GM10266 (cell line): Measurements from ENCODE around the gene CYP8B1.
"Not testable (repeated sequence)": the region's sequence is repeated elsewhere in the genome, so short reads cannot be mapped to it uniquely, and the experiment has no call there.

Experiments used
- DNase-seq: peaks from one replicate; pipeline ENCODE4 v3.0.0; 2012; ENCODE audit errors: extremely low spot score
- TF ChIP-seq, protein P1 (sequence below): IDR thresholded peaks from 2 replicates; pipeline ENCODE4 v1.5.1; 2012; ENCODE audit warnings: mild to moderate bottlenecking, low read depth; ENCODE audit not compliant: control insufficient read depth, insufficient read depth; ENCODE audit errors: missing control alignments

Gene CYP8B1

DNA sequence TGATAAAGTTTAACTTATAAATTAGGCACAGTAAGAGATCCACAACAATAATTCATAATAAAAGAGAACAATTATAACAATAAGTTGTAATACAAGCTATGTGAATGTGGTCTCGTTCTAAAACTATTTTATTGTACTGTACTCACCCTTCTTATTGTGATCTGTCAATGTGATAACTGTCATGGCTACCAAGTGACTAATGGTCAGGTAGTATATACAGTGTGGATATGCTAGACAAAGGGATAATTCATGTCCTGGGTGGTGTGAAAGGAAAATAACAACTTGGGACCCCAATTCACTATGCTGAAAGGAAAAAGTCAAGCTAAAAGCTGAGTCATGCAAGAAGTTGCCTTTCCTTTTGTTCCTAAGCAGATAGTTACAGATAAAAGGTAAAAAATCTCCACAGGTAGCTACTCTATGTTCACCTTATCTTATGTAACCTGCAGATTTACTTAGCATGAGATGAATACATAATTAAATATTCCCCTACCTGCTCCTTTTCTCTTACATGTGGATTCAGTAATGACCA, 10.7 kb upstream of the CYP8B1 start:
- TF ChIP-seq, protein P1, sequence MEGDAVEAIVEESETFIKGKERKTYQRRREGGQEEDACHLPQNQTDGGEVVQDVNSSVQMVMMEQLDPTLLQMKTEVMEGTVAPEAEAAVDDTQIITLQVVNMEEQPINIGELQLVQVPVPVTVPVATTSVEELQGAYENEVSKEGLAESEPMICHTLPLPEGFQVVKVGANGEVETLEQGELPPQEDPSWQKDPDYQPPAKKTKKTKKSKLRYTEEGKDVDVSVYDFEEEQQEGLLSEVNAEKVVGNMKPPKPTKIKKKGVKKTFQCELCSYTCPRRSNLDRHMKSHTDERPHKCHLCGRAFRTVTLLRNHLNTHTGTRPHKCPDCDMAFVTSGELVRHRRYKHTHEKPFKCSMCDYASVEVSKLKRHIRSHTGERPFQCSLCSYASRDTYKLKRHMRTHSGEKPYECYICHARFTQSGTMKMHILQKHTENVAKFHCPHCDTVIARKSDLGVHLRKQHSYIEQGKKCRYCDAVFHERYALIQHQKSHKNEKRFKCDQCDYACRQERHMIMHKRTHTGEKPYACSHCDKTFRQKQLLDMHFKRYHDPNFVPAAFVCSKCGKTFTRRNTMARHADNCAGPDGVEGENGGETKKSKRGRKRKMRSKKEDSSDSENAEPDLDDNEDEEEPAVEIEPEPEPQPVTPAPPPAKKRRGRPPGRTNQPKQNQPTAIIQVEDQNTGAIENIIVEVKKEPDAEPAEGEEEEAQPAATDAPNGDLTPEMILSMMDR = no peak
- no peak for DNase-seq

DNA sequence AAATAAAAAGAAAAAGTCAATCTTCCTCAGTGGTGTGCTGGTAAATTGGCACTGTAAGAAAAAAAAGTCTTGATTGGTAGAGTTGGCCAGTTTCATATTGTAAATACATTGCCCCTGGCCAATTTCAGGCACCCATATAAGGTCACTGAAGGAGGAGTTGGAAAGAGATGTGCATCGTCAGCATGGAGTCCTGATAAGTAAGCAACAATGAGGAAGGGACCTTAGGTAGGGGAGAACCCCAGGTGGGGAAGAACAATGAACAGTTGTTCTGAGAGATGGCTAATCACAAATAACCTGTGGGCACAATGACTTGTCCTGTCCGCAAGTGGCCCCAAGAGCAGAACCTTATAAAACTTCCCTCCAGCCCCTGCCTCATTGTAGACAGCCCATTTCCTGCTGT, 8.6 kb upstream of the CYP8B1 start:
- DNase-seq = no peak
- TF ChIP-seq, protein P1 = no peak

DNA sequence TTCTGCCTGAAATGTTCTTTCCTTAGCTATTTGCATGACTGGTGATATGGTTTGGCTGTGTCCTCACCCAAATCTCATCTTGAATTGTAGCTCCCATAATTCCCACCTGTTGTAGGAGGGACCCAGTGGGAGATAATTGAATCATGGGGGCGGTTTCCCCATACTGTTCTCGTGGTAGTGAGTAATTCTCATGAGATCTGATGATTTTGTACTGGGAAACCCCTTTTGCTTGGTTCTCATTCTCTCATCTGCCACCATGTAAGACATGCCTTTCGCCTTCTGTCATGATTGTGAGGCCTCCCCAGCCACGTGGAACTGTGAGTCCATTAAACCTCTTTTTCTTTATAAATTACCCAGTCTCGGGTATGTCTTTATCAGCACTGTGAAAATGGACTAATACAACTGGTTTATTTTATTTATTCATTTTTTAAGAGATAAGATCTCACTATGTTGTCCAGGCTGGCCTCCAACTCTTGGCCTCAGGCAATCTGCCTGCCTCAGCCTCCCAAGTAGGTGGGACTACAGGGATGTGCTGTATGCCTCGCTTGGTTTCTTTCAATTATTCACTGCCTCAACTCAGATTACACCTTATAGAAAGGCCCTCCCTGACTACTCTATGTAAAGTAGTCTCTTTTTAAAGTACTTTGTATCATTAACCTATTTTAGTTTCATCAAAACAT, 7.7 kb upstream of the CYP8B1 start:
- not testable (repeated sequence) for DNase-seq

DNA sequence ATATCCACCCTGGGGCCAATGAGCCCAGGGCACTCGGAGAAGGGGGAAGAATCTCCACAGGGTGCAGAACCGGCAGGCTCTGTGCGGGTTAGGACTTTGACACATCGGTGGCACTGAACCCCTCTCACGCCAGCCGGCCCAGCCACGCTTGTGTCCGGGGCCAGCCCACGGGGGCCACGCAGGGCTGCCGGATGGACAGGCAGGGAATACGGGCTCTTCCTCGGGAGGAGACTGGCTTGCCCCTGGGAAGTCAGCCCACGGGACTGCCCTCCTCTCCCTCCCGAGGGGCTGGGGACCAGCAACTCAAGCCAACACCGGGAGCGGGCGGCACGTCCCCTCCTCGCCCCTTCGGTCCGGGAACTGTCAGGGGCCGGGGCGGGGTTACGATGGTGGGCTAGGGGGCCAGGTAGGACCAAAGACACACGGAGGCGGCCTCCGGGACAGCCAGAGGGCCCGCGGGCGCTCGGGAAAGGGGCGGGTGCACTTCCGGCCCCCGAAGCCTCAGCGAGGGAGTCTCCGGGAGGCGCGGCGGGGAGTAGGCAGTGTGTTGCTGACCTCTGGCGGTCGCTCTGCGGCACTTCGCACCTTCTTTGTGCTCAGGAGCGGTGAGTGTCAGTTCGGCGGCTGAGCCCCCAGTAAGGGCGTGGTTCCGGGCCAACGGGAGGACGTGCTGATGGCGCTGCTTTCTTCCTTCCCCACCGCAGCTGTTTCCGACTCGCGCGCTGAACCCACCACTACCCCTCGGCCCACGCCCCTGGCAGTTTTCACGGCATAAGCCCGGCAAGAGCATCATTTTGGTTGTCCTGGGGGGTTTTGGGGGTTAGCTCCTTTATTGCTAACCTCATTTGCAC, 5.1 kb upstream of the CYP8B1 start:
- TF ChIP-seq, protein P1 = peak; percentile 97

DNA sequence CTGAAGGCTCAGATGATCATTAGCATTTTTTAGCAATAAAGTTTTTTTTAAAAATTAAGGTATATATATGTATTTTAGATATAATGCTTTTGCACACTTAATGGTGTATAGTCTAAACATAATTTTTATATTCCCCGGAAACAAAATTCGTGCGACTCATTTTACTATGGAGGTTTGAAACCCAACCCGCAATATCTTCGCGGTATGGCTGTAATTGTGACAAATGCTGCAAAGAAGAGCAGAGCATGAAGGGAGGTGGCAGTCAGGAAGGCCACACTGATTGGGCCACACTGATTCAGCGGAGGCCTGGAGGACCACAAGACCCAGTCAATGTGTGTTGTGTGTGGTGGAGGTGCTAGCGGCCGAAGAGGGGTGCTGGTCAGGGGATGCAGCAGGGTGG, 4.5 kb upstream of the CYP8B1 start:
- TF ChIP-seq, protein P1 = no peak

More for the DNA sequence above, 5.1 kb upstream of the CYP8B1 start:
- peak; percentile 87 for DNase-seq

DNA sequence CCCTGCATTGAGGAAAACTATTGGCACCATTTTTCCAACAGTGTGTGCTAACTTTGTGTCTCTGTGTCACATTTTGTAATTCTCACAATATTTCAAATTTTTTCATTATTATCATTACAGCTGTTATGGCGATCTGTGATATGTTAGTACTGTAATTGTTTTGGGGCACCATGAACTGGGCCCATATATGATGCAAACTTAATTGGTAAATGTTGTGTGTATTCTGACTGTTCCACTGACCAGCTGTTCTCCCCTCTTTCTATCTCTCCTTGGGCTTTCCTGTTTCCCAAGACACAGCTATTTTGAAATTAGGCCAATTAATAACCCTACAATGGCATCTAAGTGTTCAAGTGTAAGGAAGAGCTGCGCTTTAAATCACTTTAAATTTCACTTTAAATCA, 2.2 kb upstream of the CYP8B1 start:
- no peak for DNase-seq
- TF ChIP-seq, protein P1 = no peak

More for the DNA sequence above, 4.5 kb upstream of the CYP8B1 start:
- DNase-seq = no peak

DNA sequence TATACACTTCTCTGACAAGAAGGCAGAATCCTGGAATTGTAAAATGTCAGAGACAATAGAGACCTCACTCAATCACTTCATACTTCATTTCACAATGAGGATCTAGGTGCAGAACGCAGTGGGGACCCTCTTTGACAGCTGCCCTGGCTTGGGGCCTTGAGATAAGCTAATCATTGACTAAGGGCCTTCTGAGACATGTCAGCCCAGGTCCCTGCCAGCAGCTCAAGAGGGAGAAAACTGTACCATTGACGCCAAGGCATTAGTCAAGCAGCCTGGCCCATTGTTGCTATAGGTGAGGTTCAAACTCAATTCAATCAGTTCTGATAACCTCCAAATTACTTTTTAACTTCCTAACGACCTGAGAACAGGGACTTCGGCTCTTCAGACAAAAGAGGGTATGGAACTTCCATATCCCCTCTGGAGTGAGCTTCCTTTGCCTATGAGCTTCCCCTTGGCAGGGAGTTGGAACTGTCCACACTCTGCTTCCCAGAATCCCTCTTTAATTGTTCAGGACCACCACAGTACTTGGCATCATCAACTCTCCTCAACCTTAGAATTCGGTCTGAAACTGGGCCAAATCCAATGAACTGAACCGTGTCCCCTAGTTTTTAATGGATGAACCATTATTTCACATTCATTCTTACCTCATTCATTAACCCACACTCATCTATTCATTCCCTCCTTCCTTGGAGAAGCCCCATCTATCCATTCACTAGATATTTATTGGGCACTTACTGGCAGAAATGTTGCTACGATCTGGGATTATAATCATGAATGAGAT, 1.5 kb upstream of the CYP8B1 start:
- TF ChIP-seq, protein P1 = no peak
- DNase-seq = no peak
